ENCODE results near the gene TMEM9B.

DNA sequence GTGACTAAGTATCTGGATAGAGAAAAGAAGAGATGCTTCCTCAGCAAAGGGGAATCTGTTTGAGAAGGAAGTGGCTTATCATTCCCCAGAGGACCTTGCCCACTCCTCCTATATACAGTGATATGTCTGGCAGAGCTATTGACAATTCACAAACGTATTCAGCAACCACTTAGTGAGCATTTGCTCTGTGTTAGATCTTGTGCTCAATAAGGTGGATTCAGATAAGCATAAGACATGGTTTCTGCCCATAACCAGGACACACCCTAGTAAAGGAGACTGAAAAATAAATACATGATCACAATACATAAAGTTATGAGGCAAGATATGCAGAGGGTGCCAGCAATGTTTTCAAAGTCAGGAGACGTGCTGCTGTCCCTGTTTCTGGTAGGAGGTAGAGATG, 1.4 kb downstream of the TMEM9B start:
- TF ChIP-seq, protein P1, sequence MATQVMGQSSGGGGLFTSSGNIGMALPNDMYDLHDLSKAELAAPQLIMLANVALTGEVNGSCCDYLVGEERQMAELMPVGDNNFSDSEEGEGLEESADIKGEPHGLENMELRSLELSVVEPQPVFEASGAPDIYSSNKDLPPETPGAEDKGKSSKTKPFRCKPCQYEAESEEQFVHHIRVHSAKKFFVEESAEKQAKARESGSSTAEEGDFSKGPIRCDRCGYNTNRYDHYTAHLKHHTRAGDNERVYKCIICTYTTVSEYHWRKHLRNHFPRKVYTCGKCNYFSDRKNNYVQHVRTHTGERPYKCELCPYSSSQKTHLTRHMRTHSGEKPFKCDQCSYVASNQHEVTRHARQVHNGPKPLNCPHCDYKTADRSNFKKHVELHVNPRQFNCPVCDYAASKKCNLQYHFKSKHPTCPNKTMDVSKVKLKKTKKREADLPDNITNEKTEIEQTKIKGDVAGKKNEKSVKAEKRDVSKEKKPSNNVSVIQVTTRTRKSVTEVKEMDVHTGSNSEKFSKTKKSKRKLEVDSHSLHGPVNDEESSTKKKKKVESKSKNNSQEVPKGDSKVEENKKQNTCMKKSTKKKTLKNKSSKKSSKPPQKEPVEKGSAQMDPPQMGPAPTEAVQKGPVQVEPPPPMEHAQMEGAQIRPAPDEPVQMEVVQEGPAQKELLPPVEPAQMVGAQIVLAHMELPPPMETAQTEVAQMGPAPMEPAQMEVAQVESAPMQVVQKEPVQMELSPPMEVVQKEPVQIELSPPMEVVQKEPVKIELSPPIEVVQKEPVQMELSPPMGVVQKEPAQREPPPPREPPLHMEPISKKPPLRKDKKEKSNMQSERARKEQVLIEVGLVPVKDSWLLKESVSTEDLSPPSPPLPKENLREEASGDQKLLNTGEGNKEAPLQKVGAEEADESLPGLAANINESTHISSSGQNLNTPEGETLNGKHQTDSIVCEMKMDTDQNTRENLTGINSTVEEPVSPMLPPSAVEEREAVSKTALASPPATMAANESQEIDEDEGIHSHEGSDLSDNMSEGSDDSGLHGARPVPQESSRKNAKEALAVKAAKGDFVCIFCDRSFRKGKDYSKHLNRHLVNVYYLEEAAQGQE (IDR thresholded peaks at IDR 0.05; ENCODE audit: low read depth): no peak
- no peak for TF ChIP-seq CEBPB (IDR thresholded peaks at IDR 0.05)
- no peak for TF ChIP-seq TCF12 (IDR thresholded peaks at IDR 0.05; ENCODE audit: low read depth)
- TF ChIP-seq EP300 (IDR thresholded peaks at IDR 0.05; ENCODE audit: borderline replicate concordance): no peak
- no peak for TF ChIP-seq TAF1 (IDR thresholded peaks at IDR 0.05; ENCODE audit: low read depth)
- TF ChIP-seq, protein P2, sequence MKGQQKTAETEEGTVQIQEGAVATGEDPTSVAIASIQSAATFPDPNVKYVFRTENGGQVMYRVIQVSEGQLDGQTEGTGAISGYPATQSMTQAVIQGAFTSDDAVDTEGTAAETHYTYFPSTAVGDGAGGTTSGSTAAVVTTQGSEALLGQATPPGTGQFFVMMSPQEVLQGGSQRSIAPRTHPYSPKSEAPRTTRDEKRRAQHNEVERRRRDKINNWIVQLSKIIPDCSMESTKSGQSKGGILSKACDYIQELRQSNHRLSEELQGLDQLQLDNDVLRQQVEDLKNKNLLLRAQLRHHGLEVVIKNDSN (IDR thresholded peaks at IDR 0.05): no peak
- no peak for TF ChIP-seq RAD21 (IDR thresholded peaks at IDR 0.05; ENCODE audit: low read depth)
- no peak for TF ChIP-seq YY1 (IDR thresholded peaks at IDR 0.05; ENCODE audit: low read depth)
- no peak for TF ChIP-seq TEAD4 (IDR thresholded peaks at IDR 0.05)

All from Ishikawa (cell line).